Tibial artery (tissue), 4 donors: ENCODE measurements around the gene NBEA.

ENCODE experiments used
- DNase-seq, 2 donors: peaks; one replicate each; pipeline ENCODE4 v3.0.0-alpha.2; 2019
- H3K27ac ChIP-seq, 2 donors: fragments of 200-600 bp; sonication (generic) in 1 of 2; 1 replicate in 1 of 2; 2 replicates in 1 of 2; pipeline ENCODE4 v1.5.1; 2018 to 2019; ENCODE audit warnings: mild to moderate bottlenecking in 1 of 2
- H3K27me3 ChIP-seq, 2 donors: fragments of 200-600 bp; sonication (generic) in 1 of 2; one replicate each; pipeline versions ENCODE4 v1.5.1 to v1.6.0; 2016 to 2019
- H3K36me3 ChIP-seq, 3 donors: fragments of 200-600 bp; sonication (generic) in 2 of 3; one replicate each; pipeline ENCODE4 v1.5.1; 2016 to 2019; ENCODE audit warnings: mild to moderate bottlenecking in 2 of 3
- H3K4me1 ChIP-seq, 4 donors: fragments of 200-600 bp; sonication (generic) in 2 of 4; 1 replicate in 3 of 4; 2 replicates in 1 of 4; pipeline ENCODE4 v1.5.1; 2016 to 2019
- H3K4me3 ChIP-seq, 2 donors: fragments of 200-600 bp; sonication (generic) in 1 of 2; 1 replicate in 1 of 2; 2 replicates in 1 of 2; pipeline ENCODE4 v1.5.1; 2018 to 2019; ENCODE audit warnings: mild to moderate bottlenecking in 2 of 2
- H3K9me3 ChIP-seq, 3 donors: fragments of 200-600 bp; sonication (generic) in 1 of 3; one replicate each; pipeline ENCODE4 v1.5.1; 2016 to 2019
- intact Hi-C: fragments of 100-400 bp; cut with DNase I; formaldehyde crosslinking; loops from one replicate; pipeline ENCODE4 v1.15.0; 2023; ENCODE audit warnings: low total_unique reads
- TF ChIP-seq, protein P1 (sequence below), 2 experiments: fragments of 200-600 bp in 1 of 2; fragments of 450-650 bp in 1 of 2; IDR thresholded peaks; one replicate each; pipeline ENCODE4 v1.5.1; 2017 to 2019; ENCODE audit warnings: antibody characterized with exemption in 2 of 2, mild to moderate bottlenecking in 1 of 2, moderate library complexity in 1 of 2

The NBEA gene

DNA sequence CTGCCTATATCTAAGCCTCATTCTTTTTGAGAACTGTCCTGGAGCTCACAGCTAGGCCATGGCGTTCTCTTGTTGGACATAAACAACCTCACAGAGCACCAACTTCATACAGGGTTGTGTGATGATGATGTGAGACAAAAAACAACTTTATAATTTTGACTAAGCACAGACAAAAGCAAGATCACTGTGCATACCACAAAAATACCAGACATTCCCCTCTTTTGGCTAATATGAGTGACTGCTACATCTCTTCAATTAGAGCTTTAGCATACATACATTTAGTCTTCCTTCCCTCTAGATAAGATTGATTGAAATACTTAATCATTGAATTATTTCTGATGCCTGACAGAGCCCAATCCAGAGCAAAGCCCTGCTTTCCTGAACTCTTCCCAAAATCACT, 526.1 kb downstream of the NBEA start:
- Histone ChIP-seq H3K27ac (peak overlapping the region in 1 of 2 donors; percentile 35), H3K27me3 (no peaks in the 10 kb centered on the region), H3K4me1 (peaks cover 0 to 3% (median 1%) of the 10 kb centered on the region in 4 donors), H3K36me3 (no peaks in the 10 kb centered on the region), H3K4me3 (no peak overlapping the region), H3K9me3 (no peaks in the 10 kb centered on the region)
- DNase-seq, result no peak
- TF ChIP-seq, protein P1, sequence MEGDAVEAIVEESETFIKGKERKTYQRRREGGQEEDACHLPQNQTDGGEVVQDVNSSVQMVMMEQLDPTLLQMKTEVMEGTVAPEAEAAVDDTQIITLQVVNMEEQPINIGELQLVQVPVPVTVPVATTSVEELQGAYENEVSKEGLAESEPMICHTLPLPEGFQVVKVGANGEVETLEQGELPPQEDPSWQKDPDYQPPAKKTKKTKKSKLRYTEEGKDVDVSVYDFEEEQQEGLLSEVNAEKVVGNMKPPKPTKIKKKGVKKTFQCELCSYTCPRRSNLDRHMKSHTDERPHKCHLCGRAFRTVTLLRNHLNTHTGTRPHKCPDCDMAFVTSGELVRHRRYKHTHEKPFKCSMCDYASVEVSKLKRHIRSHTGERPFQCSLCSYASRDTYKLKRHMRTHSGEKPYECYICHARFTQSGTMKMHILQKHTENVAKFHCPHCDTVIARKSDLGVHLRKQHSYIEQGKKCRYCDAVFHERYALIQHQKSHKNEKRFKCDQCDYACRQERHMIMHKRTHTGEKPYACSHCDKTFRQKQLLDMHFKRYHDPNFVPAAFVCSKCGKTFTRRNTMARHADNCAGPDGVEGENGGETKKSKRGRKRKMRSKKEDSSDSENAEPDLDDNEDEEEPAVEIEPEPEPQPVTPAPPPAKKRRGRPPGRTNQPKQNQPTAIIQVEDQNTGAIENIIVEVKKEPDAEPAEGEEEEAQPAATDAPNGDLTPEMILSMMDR (IDR thresholded peaks at IDR 0.05), result no peak
- intact Hi-C loops, result no loop called here

DNA sequence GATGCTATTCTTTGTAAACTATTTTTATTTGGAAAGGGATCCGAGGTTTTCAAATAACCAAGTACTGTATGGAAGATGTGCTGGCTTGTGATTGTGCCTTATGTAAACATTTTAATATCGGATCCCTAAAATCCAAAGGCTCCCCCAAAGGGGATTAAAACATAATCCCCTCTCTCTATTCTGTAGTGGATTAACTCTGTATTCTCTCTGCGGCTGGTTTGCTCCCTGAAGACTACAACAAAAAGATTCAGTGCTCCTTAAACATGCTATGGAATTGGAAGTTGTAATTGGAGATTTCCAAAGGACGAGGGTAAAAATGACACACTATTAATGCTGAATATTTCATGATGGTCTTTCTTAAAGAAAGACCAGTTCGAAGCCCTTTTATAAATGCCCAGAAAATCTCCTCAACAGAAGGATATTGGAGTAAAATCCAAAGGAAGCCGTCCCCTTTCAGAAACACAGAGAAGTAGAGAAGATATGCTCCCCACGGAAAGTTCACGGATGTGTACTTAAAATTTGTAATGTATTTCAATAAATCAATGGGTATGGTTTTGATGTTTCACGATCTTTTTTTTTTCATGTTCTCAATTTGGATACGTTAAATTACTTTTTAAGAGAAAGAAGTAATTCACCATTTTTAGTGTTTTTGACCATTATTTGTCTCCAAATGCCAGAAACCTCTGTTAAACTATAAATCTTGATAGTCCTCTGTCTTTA, 527.9 kb downstream of the NBEA start:
- H3K9me3 ChIP-seq, result no peaks in the 10 kb centered on the region
- no peaks in the 10 kb centered on the region for H3K27me3 ChIP-seq
- peaks cover 0 to 3% (median 1%) of the 10 kb centered on the region in 4 donors for H3K4me1 ChIP-seq
- no peaks in the 10 kb centered on the region for H3K36me3 ChIP-seq
- intact Hi-C loops, result no loop called here
- H3K4me3 ChIP-seq, result peak overlapping the region; percentile 68 to 84
- H3K27ac ChIP-seq, result peak overlapping the region; percentile 89 to 94
- TF ChIP-seq, protein P1 (IDR thresholded peaks at IDR 0.05), result no peak
- DNase-seq, result no peak

DNA sequence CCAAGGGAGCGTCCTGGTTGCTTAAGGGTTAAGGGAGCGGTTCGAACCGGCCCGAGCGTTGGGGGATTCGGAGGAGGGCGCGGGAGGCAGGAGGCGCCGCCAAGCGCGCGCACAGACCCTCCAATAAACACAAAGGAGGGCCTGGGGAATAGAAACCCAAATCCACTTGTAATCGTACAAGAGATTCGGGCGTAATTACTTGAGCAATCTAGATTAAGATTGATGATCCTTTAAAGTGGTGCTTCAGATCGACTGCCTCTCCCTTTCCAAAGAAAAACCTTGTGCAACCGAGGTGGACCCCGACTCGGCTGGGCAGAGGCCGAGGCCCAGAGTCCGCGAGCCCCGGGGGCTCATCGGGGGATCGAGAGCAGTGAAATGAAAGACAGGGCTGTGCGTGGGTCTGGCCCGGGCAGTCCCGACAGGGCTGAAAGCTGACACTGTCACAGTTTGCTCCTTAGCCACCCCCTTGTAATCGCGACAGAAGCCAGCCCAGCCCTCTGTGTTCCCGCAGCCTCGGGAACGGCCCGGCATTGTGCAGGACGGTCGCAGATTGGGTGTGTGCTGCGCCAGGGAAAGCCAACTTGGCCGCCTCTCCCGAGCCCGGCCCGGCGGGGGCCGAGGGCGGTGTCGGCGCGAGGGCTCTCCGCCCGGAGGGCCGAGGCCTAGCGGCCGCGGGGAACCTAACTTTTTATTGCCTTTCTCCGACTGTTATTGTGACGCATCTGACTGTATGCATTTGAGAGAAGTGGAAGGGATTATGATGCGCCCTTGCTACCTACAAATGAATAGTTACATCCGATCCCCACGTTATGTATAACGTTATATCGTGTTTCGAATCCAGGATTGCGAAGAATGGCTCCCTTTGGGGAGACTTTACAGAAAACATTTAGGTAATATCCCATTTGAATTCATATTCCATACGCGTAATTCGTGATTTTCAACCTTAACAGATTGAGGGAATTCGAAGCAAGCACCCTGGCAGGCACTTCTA, 528.9 kb downstream of the NBEA start:
- intact Hi-C loops, result no loop called here
- no peaks in the 10 kb centered on the region for H3K27me3 ChIP-seq
- H3K4me1 ChIP-seq, result peaks cover 0 to 3% (median 1%) of the 10 kb centered on the region in 4 donors
- no peaks in the 10 kb centered on the region for H3K36me3 ChIP-seq
- H3K27ac ChIP-seq, result peak overlapping the region; percentile 89 to 94
- no peaks in the 10 kb centered on the region for H3K9me3 ChIP-seq
- TF ChIP-seq, protein P1 (IDR thresholded peaks at IDR 0.05), result peak in 1 of 2 experiments; percentile 11
- peak in 1 of 2 donors; percentile 73 for DNase-seq
- peak overlapping the region; percentile 68 to 84 for H3K4me3 ChIP-seq

DNA sequence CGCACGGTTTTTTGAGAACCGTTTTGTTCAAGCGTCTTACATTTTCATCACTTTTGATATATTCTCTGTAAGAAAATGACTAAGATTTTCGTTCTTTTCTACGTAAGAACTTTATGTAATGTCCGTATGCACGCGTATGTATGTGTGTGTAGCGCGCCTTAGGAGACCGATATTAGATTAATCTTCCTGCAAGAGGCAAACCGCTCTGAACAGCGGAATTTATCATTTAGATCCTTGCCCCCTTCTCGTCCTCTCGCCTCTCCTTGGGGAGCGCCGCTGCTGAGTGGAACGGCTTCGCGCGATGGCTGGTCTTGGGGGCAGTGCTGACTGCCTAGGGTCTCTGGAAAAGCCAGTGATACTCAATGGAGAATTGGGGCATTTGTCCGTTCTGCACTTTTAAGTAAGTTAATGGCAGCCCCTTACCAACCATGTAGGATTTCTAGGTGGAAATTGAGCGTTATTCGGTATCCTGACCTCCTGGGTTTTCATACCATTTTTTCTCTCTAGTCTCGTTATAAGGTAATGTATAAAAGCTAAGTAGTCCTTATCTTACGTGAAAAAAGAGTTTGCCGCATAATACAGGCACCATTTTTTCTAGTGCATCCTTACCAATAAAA, 529.7 kb downstream of the NBEA start:
- intact Hi-C loops, result no loop called here
- H3K4me1 ChIP-seq, result peaks cover 0 to 3% (median 1%) of the 10 kb centered on the region in 4 donors
- no peaks in the 10 kb centered on the region for H3K9me3 ChIP-seq
- peak overlapping the region; percentile 89 to 94 for H3K27ac ChIP-seq
- TF ChIP-seq, protein P1 (IDR thresholded peaks at IDR 0.05), result no peak
- no peaks in the 10 kb centered on the region for H3K27me3 ChIP-seq
- H3K4me3 ChIP-seq, result peak overlapping the region; percentile 68 to 84
- DNase-seq, result no peak
- no peaks in the 10 kb centered on the region for H3K36me3 ChIP-seq

DNA sequence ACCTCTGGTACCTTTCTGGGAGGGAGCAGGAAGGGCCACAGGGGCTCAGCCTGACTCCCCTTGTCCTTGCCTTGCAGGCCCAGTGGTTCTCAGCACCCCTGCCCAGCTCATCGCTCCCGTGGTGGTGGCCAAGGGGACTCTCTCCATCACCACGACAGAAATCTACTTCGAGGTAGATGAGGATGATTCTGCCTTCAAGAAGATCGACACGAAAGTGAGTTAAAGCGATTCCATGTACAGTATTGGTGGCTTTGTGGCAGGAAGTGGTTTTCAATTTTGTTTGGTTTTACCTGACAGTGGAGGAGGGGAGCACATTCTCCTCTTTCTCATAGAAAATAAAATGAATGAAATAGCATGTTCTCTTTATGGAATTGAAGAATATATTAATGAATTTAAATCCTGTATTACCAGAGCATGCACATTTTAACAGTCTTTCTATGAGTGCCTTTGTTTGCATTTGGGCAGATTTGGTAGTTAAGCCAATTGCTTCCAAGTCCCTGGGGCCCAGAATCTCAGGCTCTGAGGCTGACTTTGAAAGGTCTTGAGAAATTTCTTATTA, 530.3 kb downstream of the NBEA start:
- Histone ChIP-seq H3K4me1 (peaks cover 0 to 3% (median 1%) of the 10 kb centered on the region in 4 donors), H3K27ac (peak overlapping the region; percentile 89 to 94), H3K27me3 (no peaks in the 10 kb centered on the region), H3K9me3 (no peaks in the 10 kb centered on the region), H3K36me3 (no peaks in the 10 kb centered on the region), H3K4me3 (peak overlapping the region; percentile 68 to 84)
- no peak for DNase-seq
- TF ChIP-seq, protein P1 (IDR thresholded peaks at IDR 0.05), result no peak
- intact Hi-C loops, result no loop called here
